Colonic mucosa (tissue), 4 donors: ENCODE measurements around the gene ABHD3. TPM values are rescaled to one million over a fixed set of nuclear protein-coding genes. Genes with fewer than 3 reads are reported as not detected.
"Not testable (repeated sequence)": the region's sequence is repeated elsewhere in the genome, so short reads cannot be mapped to it uniquely, and the experiment has no call there.

ENCODE experiments used
- DNase-seq: peaks from one replicate; pipeline ENCODE4 v3.0.0-alpha.2; 2020
- H3K27ac ChIP-seq: fragments of 200-600 bp; one replicate; pipeline ENCODE4 v1.8.0; 2021
- H3K27me3 ChIP-seq: fragments of 200-600 bp; one replicate; pipeline ENCODE4 v1.8.0; 2021
- H3K36me3 ChIP-seq: fragments of 200-600 bp; one replicate; pipeline ENCODE4 v1.8.0; 2021
- H3K4me1 ChIP-seq: fragments of 200-600 bp; one replicate; pipeline ENCODE4 v1.8.0; 2021; ENCODE audit warnings: mild to moderate bottlenecking
- H3K4me3 ChIP-seq: fragments of 200-600 bp; one replicate; pipeline ENCODE4 v1.8.0; 2021
- H3K9ac ChIP-seq, 2 donors: one replicate each; pipeline ENCODE4 v1.7.0; 2013; ENCODE audit warnings: control low read depth in 2 of 2, low read depth in 2 of 2, low read length in 2 of 2
- H3K9me3 ChIP-seq: fragments of 200-600 bp; one replicate; pipeline ENCODE4 v1.8.0; 2021
- CTCF ChIP-seq: fragments of 200-600 bp; IDR thresholded peaks from one replicate; pipeline ENCODE4 v1.8.0; 2022; ENCODE audit warnings: antibody characterized with exemption, mild to moderate bottlenecking
- intact Hi-C: fragments of 100-400 bp; cut with DNase I; formaldehyde crosslinking; loops from one replicate; pipeline ENCODE4 v1.14.1; 2022
- total RNA-seq, 2 donors: library from RNA; stranded (reverse); fragmentation: NEBNext Ultra II Directional in 1 of 2; extraction: Animal tissue kit (Norgen Biotek cat#: 25700) in 1 of 2; gene quantifications; one replicate each; pipeline ENCODE4 v1.2.1, GENCODE V29; 2021
- donor health status: healthy.
- donor health status: DM: no; HTN: no; CAD: no.
- donor health status: DM: no; HTN: no; CAD: no.

The ABHD3 gene
- total RNA-seq, 2 donors from 2014 or later = 69.3 to 105 TPM

- Histone ChIP-seq H3K27ac (no peak overlapping the region), H3K9me3 (no peaks in the 10 kb centered on the region), H3K36me3 (no peaks in the 10 kb centered on the region), H3K4me3 (no peak overlapping the region), H3K4me1 (no peaks in the 10 kb centered on the region), H3K27me3 (no peaks in the 10 kb centered on the region), H3K9ac (no peak overlapping the region)
- DNase-seq = no peak
- no peak for TF ChIP-seq CTCF
- intact Hi-C loops = no loop called here
These were observed 3.0 kb downstream of the ABHD3 start for GRCh38 chr18:21701621-21702020.

- Histone ChIP-seq H3K27me3 (no peaks in the 10 kb centered on the region), H3K36me3 (peaks cover under 1% of the 10 kb centered on the region), H3K4me3 (no peak overlapping the region), H3K27ac (no peak overlapping the region), H3K4me1 (no peaks in the 10 kb centered on the region), H3K9ac (no peak overlapping the region), H3K9me3 (no peaks in the 10 kb centered on the region)
- DNase-seq = no peak
- no peak for TF ChIP-seq CTCF
- intact Hi-C loops = no loop called here
These were observed 4.0 kb downstream of the ABHD3 start for GRCh38 chr18:21700528-21701075.

GRCh38 chr18:21693322-21693721, 11.3 kb downstream of the ABHD3 start:
- no peak overlapping the region for H3K4me3 ChIP-seq
- DNase-seq = no peak
- H3K27ac ChIP-seq = no peak overlapping the region
- intact Hi-C loops = no loop called here
- peaks cover 7% of the 10 kb centered on the region for H3K36me3 ChIP-seq
- no peaks in the 10 kb centered on the region for H3K4me1 ChIP-seq
- no peaks in the 10 kb centered on the region for H3K27me3 ChIP-seq
- H3K9me3 ChIP-seq = no peaks in the 10 kb centered on the region
- no peak for TF ChIP-seq CTCF
- H3K9ac ChIP-seq = no peak overlapping the region

GRCh38 chr18:21689736-21690135, 14.8 kb downstream of the ABHD3 start:
- no peak overlapping the region for H3K4me3 ChIP-seq
- intact Hi-C loops = no loop called here
- H3K9me3 ChIP-seq = no peaks in the 10 kb centered on the region
- TF ChIP-seq CTCF = no peak
- H3K27ac ChIP-seq = no peak overlapping the region
- DNase-seq = no peak
- no peaks in the 10 kb centered on the region for H3K27me3 ChIP-seq
- peaks cover 11% of the 10 kb centered on the region for H3K4me1 ChIP-seq
- H3K9ac ChIP-seq = no peak overlapping the region
- no peaks in the 10 kb centered on the region for H3K36me3 ChIP-seq

- peak; percentile 45 for DNase-seq
- TF ChIP-seq CTCF = no peak
- Histone ChIP-seq H3K4me1 (peaks cover 11% of the 10 kb centered on the region), H3K9me3 (no peaks in the 10 kb centered on the region), H3K4me3 (no peak overlapping the region), H3K27ac (peak overlapping the region; percentile 85), H3K27me3 (no peaks in the 10 kb centered on the region), H3K36me3 (no peaks in the 10 kb centered on the region), H3K9ac (peak overlapping the region in 1 of 2 donors; percentile 58)
- intact Hi-C loops = no loop called here
These were observed 18.1 kb downstream of the ABHD3 start for GRCh38 chr18:21686282-21687105.

- DNase-seq = not testable (repeated sequence)
These were observed 19.0 kb downstream of the ABHD3 start for GRCh38 chr18:21685556-21685981.

More at GRCh38 chr18:21685556-21685981, 19.0 kb downstream of the ABHD3 start:
- H3K9ac ChIP-seq, H3K9me3 ChIP-seq, intact Hi-C loops, H3K4me3 ChIP-seq, H3K27me3 ChIP-seq, H3K36me3 ChIP-seq: not testable (repeated sequence)
- H3K27ac ChIP-seq = peak overlapping the region; percentile 85
- H3K4me1 ChIP-seq = peaks cover 11% of the 10 kb centered on the region
